ENCODE measurements around the gene COL1A1.

COL1A1 gene

DNA sequence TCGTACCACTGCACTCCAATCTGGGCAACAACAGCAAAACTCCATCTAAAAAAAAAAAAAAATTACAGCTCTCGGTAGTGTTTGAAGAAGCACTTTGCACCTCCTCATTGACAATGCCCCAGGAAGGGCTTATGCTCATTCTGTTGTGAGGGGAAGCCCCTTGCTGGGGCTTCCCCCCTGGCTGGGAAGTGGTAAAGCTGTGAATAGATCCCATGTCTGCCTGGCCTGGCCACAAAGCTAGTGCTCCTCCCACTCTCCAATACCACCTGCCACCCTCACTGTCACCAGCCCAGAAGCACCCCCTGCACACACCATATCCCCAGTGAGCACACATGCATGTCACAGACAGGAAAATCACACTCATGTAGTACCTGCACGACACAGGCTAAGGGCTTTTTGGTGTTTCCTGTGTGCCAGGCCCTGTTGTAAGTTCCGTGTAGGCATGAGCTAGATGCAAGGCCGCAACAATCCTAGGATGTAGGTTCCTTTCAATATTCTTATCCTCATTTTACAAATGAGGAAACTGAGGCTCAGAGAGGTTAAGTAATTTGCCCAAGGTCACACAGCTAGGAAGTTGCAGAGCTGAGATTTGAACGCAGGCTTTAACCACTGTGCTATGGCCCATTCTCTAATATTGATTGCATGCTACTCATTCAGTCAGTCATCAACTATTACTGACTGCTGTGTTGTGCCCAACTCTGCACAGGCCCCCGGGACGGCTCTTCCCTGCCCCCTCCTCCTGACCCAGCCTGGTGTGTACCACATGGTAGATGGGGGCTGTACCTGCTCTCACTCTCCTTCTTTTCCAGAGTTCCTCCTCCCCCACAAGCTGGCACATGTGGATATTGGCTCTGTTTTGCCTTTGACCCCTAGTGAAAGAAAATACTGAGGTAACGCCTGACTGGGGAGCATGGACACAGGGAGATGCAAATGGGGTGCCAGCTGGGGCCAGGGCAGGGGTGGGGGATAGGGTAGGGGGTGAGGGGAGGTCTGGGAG lies 11.9 kb upstream of the COL1A1 start:
- no peak for DNase-seq

DNA sequence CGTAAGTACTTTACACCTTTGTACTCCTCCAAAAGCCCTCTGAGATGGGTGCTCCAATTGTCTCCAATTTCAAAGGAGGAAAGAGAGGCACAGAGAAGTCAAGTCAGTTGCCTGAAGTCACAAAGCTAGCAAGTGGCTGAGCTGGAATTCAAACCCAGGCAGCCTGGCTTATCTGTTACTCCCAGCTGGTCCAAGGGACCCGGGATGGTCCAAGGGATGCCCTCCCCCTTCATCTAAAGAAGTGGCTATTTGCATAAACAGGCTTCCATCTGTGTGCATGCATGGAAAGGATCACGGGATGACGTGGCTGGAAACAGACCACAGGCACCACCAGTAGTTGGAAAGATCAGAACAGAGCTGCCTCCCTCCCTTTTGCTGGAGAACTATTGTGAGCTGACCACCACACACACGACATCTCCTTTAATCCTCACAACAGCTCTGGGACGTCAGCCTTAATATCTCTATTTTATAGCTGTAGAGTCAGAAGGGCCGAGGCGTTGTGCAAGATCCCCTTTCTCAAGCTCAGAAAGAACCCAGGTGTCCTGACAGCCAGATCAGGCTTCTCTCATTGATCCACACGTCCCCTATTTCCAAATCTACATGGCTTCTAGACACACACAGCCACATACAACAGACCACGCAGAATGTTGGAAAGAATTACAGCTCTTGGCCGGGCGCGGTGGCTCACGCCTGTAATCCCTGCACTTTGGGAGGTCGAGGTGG lies 10.9 kb upstream of the COL1A1 start:
- no peak for DNase-seq

DNA sequence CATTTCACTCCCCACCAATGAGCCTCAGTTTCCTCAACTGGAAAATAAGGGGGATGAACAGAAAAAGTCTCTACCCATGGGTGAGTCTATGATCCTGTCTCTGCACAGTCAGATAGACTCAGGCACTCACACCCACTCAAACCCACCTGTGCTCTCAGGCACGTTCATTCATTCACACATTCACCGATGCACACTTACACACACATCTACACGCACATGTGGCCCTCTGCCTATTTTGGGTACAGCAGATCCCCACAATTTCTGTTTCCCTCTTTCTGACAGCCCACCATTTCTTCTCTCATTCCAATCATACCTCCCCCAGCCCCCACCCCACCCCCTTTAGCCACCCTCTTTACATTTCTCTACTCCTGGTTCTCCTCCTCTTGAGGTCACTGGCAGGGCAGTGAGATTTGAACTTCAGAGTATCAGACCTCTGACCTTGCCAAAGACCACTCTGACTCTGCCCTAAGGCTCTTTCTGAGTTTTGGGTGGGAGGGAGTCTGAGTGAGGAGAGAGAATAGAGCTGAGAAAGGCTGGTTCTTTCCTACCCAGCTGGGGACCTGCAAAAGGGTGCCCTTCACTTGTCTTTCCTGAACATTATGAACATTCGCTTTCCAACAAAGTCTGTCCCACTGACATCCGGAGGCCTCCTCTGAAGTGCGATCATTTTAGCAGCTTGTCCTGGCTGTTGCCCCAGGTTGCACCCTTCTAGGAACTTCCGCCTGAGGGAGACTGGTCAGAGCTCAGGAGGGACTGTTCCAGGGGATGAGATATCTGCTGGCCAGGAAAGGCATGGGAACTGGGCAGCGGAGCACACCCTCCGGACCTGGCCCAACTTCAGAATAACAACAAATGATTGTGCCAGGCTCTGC lies 10.1 kb upstream of the COL1A1 start:
- no peak for DNase-seq

GRCh38 chr17:50210240-50211225 lies 9.1 kb upstream of the COL1A1 start:
- DNase-seq, result no peak

- DNase-seq, result no peak
These were observed 8.2 kb upstream of the COL1A1 start for GRCh38 chr17:50209472-50210239.

- no peak for DNase-seq
These were observed 7.7 kb upstream of the COL1A1 start for GRCh38 chr17:50209133-50209471.

- no peak for DNase-seq
These were observed 7.2 kb upstream of the COL1A1 start for GRCh38 chr17:50208611-50209061.

- DNase-seq, result no peak
These were observed 6.5 kb upstream of the COL1A1 start for GRCh38 chr17:50207792-50208567.

- DNase-seq, result no peak
These were observed 5.9 kb upstream of the COL1A1 start for GRCh38 chr17:50207315-50207714.

GRCh38 chr17:50206604-50207293 lies 5.3 kb upstream of the COL1A1 start:
- no peak for DNase-seq

DNA sequence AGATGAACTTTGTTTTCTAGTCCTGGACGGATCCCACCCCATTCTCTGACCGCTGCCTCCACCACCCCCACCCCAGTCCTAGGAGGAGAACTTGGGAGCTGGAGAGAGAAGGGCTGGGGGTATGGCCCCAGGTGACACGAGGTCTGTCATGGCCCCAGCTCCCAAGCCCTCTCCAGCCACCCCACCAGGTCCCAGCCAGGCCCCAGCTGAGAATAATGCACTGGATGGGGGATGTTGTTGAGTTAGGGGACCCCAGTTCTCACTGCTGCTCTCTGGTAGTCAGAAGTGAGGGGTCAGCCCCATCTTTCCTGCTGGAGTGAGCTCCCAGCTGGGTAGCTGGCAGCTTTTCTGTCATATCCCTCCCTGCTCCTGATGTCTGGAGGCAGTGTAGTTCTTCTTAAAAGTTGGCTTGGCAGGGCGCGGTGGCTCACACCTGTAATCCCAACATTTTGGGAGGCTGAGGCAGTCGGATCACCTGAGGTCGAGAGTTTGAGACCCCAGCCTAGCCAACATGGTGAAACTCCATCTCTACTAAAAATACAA lies 4.6 kb upstream of the COL1A1 start:
- no peak for DNase-seq

GRCh38 chr17:50205111-50205962 lies 3.9 kb upstream of the COL1A1 start:
- DNase-seq, result no peak

DNA sequence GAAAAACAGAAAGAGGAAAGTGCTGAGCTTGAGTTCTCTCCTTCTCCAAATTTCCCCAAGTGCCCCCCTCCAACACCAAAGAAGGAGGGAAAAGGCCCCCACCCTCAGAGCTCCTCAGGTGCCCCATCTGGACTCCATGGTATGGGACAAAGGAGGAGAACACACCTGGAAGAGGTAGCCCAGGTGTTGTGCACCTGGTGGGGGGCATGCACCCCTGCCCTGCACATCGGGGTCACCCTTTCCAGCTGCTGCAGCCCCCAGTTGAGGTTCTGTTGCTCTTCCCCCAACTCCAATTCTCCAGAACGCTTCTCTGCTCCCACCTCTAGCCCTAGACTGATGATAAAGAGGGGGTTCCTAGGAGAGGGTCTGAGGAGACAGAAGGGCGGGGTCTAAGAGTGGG lies 3.0 kb upstream of the COL1A1 start:
- no peak for DNase-seq

- DNase-seq, result no peak
These were observed 2.3 kb upstream of the COL1A1 start for GRCh38 chr17:50203604-50204345.

- DNase-seq, result no peak
These were observed 1.7 kb upstream of the COL1A1 start for GRCh38 chr17:50203086-50203485.

GRCh38 chr17:50200457-50201275 lies 765 bp downstream of the COL1A1 start:
- DNase-seq, result peak; percentile 70

Data from effector CD4-positive, alpha-beta T cell (primary cell).